Measurements from ENCODE around the gene IPP. TPM values are rescaled to one million over a fixed set of nuclear protein-coding genes. Genes with fewer than 3 reads are reported as not detected.
"Not testable (repeated sequence)": the region's sequence is repeated elsewhere in the genome, so short reads cannot be mapped to it uniquely, and the experiment has no call there.

IPP gene
- total RNA-seq = 19.6 TPM

GRCh38 chr1:45750298-45751038 is at the start of gene IPP:
Gene IPP, minus strand, starts transcription at chr1:45750653. Its CDS starts 4,242 bp downstream, at chr1:45746411.
- DNase-seq (ENCODE audit: low spot score) = peak; percentile 98

GRCh38 chr1:45796946-45797345 is 46.5 kb upstream of the IPP start:
- DNase-seq (ENCODE audit: low spot score) = no peak

GRCh38 chr1:45796381-45796780 is 45.9 kb upstream of the IPP start:
- no peak for DNase-seq (ENCODE audit: low spot score)

- DNase-seq (ENCODE audit: low spot score) = no peak
Measured at GRCh38 chr1:45793942-45794604, 43.6 kb upstream of the IPP start.

- DNase-seq (ENCODE audit: low spot score) = no peak
Measured at GRCh38 chr1:45792744-45793143, 42.3 kb upstream of the IPP start.

- DNase-seq (ENCODE audit: low spot score) = no peak
Measured at GRCh38 chr1:45789601-45790000, 39.1 kb upstream of the IPP start.

- no peak for DNase-seq (ENCODE audit: low spot score)
Measured at GRCh38 chr1:45787905-45788304, 37.5 kb upstream of the IPP start.

GRCh38 chr1:45785583-45785982 is 35.1 kb upstream of the IPP start:
- no peak for DNase-seq (ENCODE audit: low spot score)

- no peak for DNase-seq (ENCODE audit: low spot score)
Measured at GRCh38 chr1:45775794-45776193, 25.3 kb upstream of the IPP start.

GRCh38 chr1:45772971-45773370 is 22.5 kb upstream of the IPP start:
- DNase-seq (ENCODE audit: low spot score) = no peak

GRCh38 chr1:45769261-45769932 is 18.9 kb upstream of the IPP start:
- no peak for DNase-seq (ENCODE audit: low spot score)

- DNase-seq (ENCODE audit: low spot score) = no peak
Measured at GRCh38 chr1:45767035-45767434, 16.6 kb upstream of the IPP start.

- DNase-seq (ENCODE audit: low spot score) = no peak
Measured at GRCh38 chr1:45765999-45766792, 15.7 kb upstream of the IPP start.

- no peak for DNase-seq (ENCODE audit: low spot score)
Measured at GRCh38 chr1:45762291-45762690, 11.8 kb upstream of the IPP start.

- DNase-seq (ENCODE audit: low spot score) = no peak
Measured at GRCh38 chr1:45755697-45756096, 5.2 kb upstream of the IPP start.

GRCh38 chr1:45753248-45754037 is 3.0 kb upstream of the IPP start:
- DNase-seq (ENCODE audit: low spot score) = no peak

GRCh38 chr1:45752441-45753052 is 2.1 kb upstream of the IPP start:
- no peak for DNase-seq (ENCODE audit: low spot score)

- DNase-seq (ENCODE audit: low spot score) = no peak
Measured at GRCh38 chr1:45752014-45752413, 1.6 kb upstream of the IPP start.

- DNase-seq (ENCODE audit: low spot score) = not testable (repeated sequence)
Measured at GRCh38 chr1:45751039-45751838, 786 bp upstream of the IPP start.

- no peak for DNase-seq (ENCODE audit: low spot score)
Measured at GRCh38 chr1:45746922-45747321, 3.5 kb downstream of the IPP start.

All from ureter (tissue), 1 donor.